PC-3 (cell line): ENCODE data around the gene RPN1. TPM values are rescaled to one million over a fixed set of nuclear protein-coding genes. Genes with fewer than 3 reads are reported as not detected.

Experiments
- ATAC-seq: fragments of 200-7000 bp; cut with Tn5 transposase; 2 replicates; pipeline ENCODE4 v1.9.1; 2020; ENCODE audit warnings: mild to moderate bottlenecking, moderate library complexity
- BruUV-seq: library from RNA; stranded (reverse); fragments of 400-500 nt; replicated peaks from 2 replicates; lab custom pipeline; 2021; lab: Mats Ljungman, UMichigan
- CTCF ChIA-PET: fragments of 300-600 bp; sonication (Branson Sonifier 250); formaldehyde crosslinking; loops from one replicate; lab custom pipeline; 2022; ENCODE audit warnings: antibody characterized with exemption; lab: Charles Lee
- POLR2A ChIA-PET: fragments of 300-600 bp; sonication (Branson Sonifier 250); formaldehyde crosslinking; loops from one replicate; lab custom pipeline; 2022; ENCODE audit warnings: antibody characterized with exemption; ENCODE audit not compliant: unreplicated experiment; lab: Charles Lee
- DNase-seq: peaks from one replicate; pipeline ENCODE4 v3.0.0-alpha.2; 2015
- H2AFZ ChIP-seq: fragments of 300-600 bp; sonication (generic); 2 replicates; pipeline ENCODE4 v1.6.0; 2016; ENCODE audit warnings: antibody characterized with exemption, low read length
- H3F3A ChIP-seq: fragments of 300-600 bp; sonication (generic); one replicate; pipeline ENCODE4 v1.6.0; 2017; ENCODE audit warnings: antibody characterized with exemption, low read length, control low read depth, mild to moderate bottlenecking; ENCODE audit not compliant: unreplicated experiment
- H3K27ac ChIP-seq: fragments of 300-600 bp; sonication (generic); 2 replicates; pipeline ENCODE4 v1.5.1; 2016; ENCODE audit warnings: mild to moderate bottlenecking, low read length
- H3K27me3 ChIP-seq: fragments of 300-600 bp; sonication (generic); 2 replicates; pipeline ENCODE4 v1.6.1; 2016; ENCODE audit warnings: low read length, mixed read lengths
- H3K36me3 ChIP-seq: fragments of 300-600 bp; sonication (generic); 2 replicates; pipeline ENCODE4 v1.6.1; 2016; ENCODE audit warnings: low read depth, mixed run types, low read length, mixed read lengths
- H3K4me1 ChIP-seq: fragments of 300-600 bp; sonication (generic); 2 replicates; pipeline ENCODE4 v1.5.1; 2016; ENCODE audit warnings: low read length; ENCODE audit not compliant: insufficient read depth
- H3K4me2 ChIP-seq: fragments of 300-600 bp; sonication (generic); 2 replicates; pipeline ENCODE4 v1.6.0; 2016; ENCODE audit warnings: low read length
- H3K4me3 ChIP-seq: fragments of 300-600 bp; sonication (generic); 2 replicates; pipeline ENCODE4 v1.5.1; 2016; ENCODE audit warnings: mild to moderate bottlenecking, low read length, mixed read lengths
- H3K79me2 ChIP-seq: fragments of 300-600 bp; sonication (generic); 2 replicates; pipeline ENCODE4 v1.6.1; 2017; ENCODE audit warnings: low read length, mixed read lengths
- H3K9ac ChIP-seq: fragments of 300-600 bp; sonication (generic); 2 replicates; pipeline ENCODE4 v1.6.0; 2016; ENCODE audit warnings: mild to moderate bottlenecking, low read length
- H3K9me2 ChIP-seq: fragments of 300-600 bp; sonication (generic); replicated peaks from 2 replicates; pipeline ENCODE4 v1.6.1; 2016; ENCODE audit warnings: mixed run types, low read length, mixed read lengths
- H3K9me3 ChIP-seq: fragments of 300-600 bp; sonication (generic); 2 replicates; pipeline ENCODE4 v1.6.1; 2016; ENCODE audit warnings: low read length, mixed read lengths
- H4K20me1 ChIP-seq: fragments of 300-600 bp; sonication (generic); 2 replicates; pipeline ENCODE4 v1.6.1; 2016; ENCODE audit warnings: low read length, mixed read lengths
- EZH2 ChIP-seq: fragments of 300-600 bp; sonication (generic); IDR thresholded peaks from one replicate; pipeline ENCODE4 v1.6.1; 2017; ENCODE audit warnings: antibody characterized with exemption, mild to moderate bottlenecking, low read length; ENCODE audit not compliant: unreplicated experiment
- EZH2phosphoT487 ChIP-seq: fragments of 300-600 bp; sonication (generic); IDR thresholded peaks from 2 replicates; pipeline ENCODE4 v1.6.1; 2018; ENCODE audit warnings: mild to moderate bottlenecking, antibody characterized with exemption, low read length, borderline replicate concordance
- intact Hi-C: fragments of 100-400 bp; cut with micrococcal nuclease; formaldehyde crosslinking; loops from 2 replicates; pipeline ENCODE4 v1.9.0; 2023
- total RNA-seq: library from RNA; depleted of rRNA; stranded (reverse); fragments of >200 nt; gene quantifications from 2 replicates; pipeline ENCODE4 v1.2.3, GENCODE V29; 2014
- TF ChIP-seq, protein P1 (sequence below): fragments of 300-600 bp; sonication (generic); conservative IDR thresholded peaks from 2 replicates; pipeline ENCODE4 v1.5.1; 2017; ENCODE audit warnings: antibody characterized with exemption, low read depth, mild to moderate bottlenecking, low read length

Gene RPN1
- total RNA-seq, 1 experiment from 2014 or later, result 262 TPM

DNA sequence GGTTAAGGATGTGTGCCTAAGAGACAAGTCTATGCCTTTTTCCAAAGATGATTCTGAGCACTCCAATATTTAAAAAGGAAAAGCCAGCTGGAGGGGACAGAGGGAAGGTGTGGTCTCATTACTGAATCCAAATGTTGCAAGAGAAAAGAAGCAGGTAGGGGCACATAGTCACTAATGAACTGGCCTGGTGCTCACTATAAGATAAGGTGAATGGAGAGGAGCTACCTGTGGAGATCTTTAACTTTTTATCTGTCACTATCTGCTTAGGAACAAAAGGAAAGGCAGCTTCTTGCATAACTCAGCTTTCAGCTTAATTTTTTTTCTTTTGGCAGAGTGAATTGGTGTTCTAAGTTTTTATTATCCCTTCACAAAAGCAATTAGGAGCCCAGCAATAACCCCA, 69.1 kb downstream of the RPN1 start:
- DNase-seq, result no peak
- ATAC-seq, result no peak
- H3K9ac ChIP-seq, result no peak overlapping the region
- no peaks in the 10 kb centered on the region for H3K9me3 ChIP-seq
- CTCF ChIA-PET, result interaction anchor here (1.0 kb wide), 1 partner anchor 9 kb away, joined by 4 read pairs; no protein-coding TSS in a partner anchor
- H3K79me2 ChIP-seq, result no peaks in the 10 kb centered on the region
- H2AFZ ChIP-seq, result no peak overlapping the region
- H3K27ac ChIP-seq, result no peak overlapping the region
- no peak overlapping the region for H3K4me2 ChIP-seq
- no peaks in the 10 kb centered on the region for H3K9me2 ChIP-seq
- no peak overlapping the region for H3K4me3 ChIP-seq
- H4K20me1 ChIP-seq, result no peaks in the 10 kb centered on the region
- no TSS peak for BruUV-seq
- H3K36me3 ChIP-seq, result no peaks in the 10 kb centered on the region
- TF ChIP-seq EZH2 (no peak), EZH2phosphoT487 (no peak)
- TF ChIP-seq, protein P1, sequence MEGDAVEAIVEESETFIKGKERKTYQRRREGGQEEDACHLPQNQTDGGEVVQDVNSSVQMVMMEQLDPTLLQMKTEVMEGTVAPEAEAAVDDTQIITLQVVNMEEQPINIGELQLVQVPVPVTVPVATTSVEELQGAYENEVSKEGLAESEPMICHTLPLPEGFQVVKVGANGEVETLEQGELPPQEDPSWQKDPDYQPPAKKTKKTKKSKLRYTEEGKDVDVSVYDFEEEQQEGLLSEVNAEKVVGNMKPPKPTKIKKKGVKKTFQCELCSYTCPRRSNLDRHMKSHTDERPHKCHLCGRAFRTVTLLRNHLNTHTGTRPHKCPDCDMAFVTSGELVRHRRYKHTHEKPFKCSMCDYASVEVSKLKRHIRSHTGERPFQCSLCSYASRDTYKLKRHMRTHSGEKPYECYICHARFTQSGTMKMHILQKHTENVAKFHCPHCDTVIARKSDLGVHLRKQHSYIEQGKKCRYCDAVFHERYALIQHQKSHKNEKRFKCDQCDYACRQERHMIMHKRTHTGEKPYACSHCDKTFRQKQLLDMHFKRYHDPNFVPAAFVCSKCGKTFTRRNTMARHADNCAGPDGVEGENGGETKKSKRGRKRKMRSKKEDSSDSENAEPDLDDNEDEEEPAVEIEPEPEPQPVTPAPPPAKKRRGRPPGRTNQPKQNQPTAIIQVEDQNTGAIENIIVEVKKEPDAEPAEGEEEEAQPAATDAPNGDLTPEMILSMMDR, result no peak
- no peaks in the 10 kb centered on the region for H3F3A ChIP-seq
- no peaks in the 10 kb centered on the region for H3K27me3 ChIP-seq
- H3K4me1 ChIP-seq, result peaks cover 7% of the 10 kb centered on the region; the same call in 1 of the 2 replicates
- intact Hi-C loops, result loop anchor here (10.0 kb wide), 2 partner anchors 77 to 277 kb away; no protein-coding TSS in a partner anchor
- POLR2A ChIA-PET, result interaction anchor here (0.6 kb wide), 1 partner anchor 404 kb away, joined by 3 read pairs; no protein-coding TSS in a partner anchor

DNA sequence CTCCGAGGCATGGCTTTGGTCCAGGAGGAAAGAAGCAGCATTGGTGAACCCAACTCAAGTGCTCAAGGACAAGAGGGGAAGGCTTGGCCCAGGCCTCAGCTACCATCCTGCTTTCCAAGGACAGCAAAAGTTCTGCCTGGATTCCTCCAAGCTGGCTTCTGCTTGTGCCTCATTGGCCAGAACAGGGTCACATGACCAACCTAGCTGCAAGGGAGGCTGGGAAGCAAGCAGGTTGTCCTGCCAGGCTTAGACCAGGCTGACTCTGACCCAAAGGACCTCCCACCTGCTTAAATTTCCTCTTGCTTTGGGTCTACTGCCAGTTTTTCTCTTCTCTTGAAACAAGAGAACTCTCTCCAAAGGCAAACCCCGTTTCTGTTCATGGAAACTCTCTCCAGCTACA, 70.7 kb downstream of the RPN1 start:
- Histone ChIP-seq H3K4me3 (no peak overlapping the region), H2AFZ (no peak overlapping the region), H3F3A (no peaks in the 10 kb centered on the region), H4K20me1 (no peaks in the 10 kb centered on the region), H3K36me3 (no peaks in the 10 kb centered on the region), H3K4me1 (no peaks in the 10 kb centered on the region), H3K9ac (no peak overlapping the region), H3K9me3 (no peaks in the 10 kb centered on the region), H3K79me2 (no peaks in the 10 kb centered on the region), H3K27me3 (no peaks in the 10 kb centered on the region), H3K9me2 (no peaks in the 10 kb centered on the region), H3K27ac (no peak overlapping the region), H3K4me2 (no peak overlapping the region)
- BruUV-seq, result no TSS peak
- CTCF ChIA-PET, result no interaction called here
- no peak for TF ChIP-seq EZH2
- TF ChIP-seq, protein P1, result no peak
- no peak for TF ChIP-seq EZH2phosphoT487
- DNase-seq (no peak), ATAC-seq (no peak)
- POLR2A ChIA-PET, result no interaction called here
- intact Hi-C loops, result loop anchor here (10.0 kb wide), 2 partner anchors 75 to 275 kb away; no protein-coding TSS in a partner anchor

DNA sequence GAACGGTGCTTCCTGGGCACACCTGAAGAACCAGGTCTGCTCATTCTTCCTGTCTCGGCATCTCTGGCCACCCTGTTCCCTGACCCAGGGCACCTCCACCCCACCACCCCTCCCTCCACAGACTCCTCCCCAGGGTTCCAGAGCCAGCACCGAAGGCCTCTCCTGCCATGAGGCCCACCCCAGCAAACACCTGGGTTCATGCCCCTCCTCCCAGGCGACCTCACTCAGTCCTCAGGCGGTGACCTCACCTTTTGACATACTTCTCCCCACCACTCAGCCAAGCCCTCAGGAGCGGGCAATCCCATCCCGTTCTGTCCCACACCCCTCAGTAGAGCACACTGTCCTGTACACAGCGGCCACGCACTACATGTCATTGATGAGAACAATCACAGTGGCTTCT, 72.3 kb downstream of the RPN1 start:
- no peak for TF ChIP-seq EZH2phosphoT487
- TF ChIP-seq, protein P1, result no peak
- Histone ChIP-seq H2AFZ (no peak overlapping the region), H3K9me2 (no peaks in the 10 kb centered on the region)

More for the DNA sequence above, 72.3 kb downstream of the RPN1 start:
- H3K27ac ChIP-seq, result no peak overlapping the region
- no peak overlapping the region for H3K9ac ChIP-seq
- no peaks in the 10 kb centered on the region for H3K79me2 ChIP-seq
- POLR2A ChIA-PET, result no interaction called here
- intact Hi-C loops, result no loop called here
- H3K27me3 ChIP-seq, result no peaks in the 10 kb centered on the region
- H3K4me1 ChIP-seq, result no peaks in the 10 kb centered on the region
- no peak overlapping the region for H3K4me3 ChIP-seq
- BruUV-seq, result no TSS peak
- no peaks in the 10 kb centered on the region for H3K9me3 ChIP-seq
- no peak overlapping the region for H3K4me2 ChIP-seq
- ATAC-seq (no peak), DNase-seq (no peak)
- CTCF ChIA-PET, result interaction anchor here (0.6 kb wide), 1 partner anchor 12 kb away, joined by 3 read pairs; no protein-coding TSS in a partner anchor
- no peaks in the 10 kb centered on the region for H3K36me3 ChIP-seq
- H4K20me1 ChIP-seq, result no peaks in the 10 kb centered on the region
- H3F3A ChIP-seq, result no peaks in the 10 kb centered on the region
